Sigmoid colon (tissue), 7 donors: ENCODE measurements around the gene FMOD. TPM values are rescaled to one million over a fixed set of nuclear protein-coding genes. Genes with fewer than 3 reads are reported as not detected.
A peak's percentile ranks its signal among the peaks of the same experiment; 100 is the strongest.

Source experiments
- DNase-seq: peaks from one replicate; pipeline ENCODE4 v3.0.0-alpha.2; 2019
- H3K27ac ChIP-seq, 4 donors: fragments of 200-600 bp; sonication (generic); one replicate each; pipeline ENCODE4 v1.5.1; 2016 to 2019; ENCODE audit warnings: mild to moderate bottlenecking in 1 of 4
- H3K27me3 ChIP-seq, 3 donors: fragments of 200-600 bp; sonication (generic); one replicate each; pipeline ENCODE4 v1.5.1; 2019; ENCODE audit warnings: mild to moderate bottlenecking in 1 of 3
- H3K36me3 ChIP-seq, 4 donors: fragments of 200-600 bp; sonication (generic); one replicate each; pipeline ENCODE4 v1.5.1; 2016 to 2019
- H3K4me1 ChIP-seq, 4 donors: fragments of 200-600 bp; sonication (generic); one replicate each; pipeline ENCODE4 v1.5.1; 2017 to 2019
- H3K4me3 ChIP-seq, 4 donors: fragments of 200-600 bp; sonication (generic); one replicate each; pipeline ENCODE4 v1.5.1; 2017 to 2019; ENCODE audit warnings: mild to moderate bottlenecking in 2 of 4, moderate library complexity in 1 of 4
- H3K9me3 ChIP-seq, 4 donors: fragments of 200-600 bp in 3 of 4; sonication (generic) in 3 of 4; one replicate each; pipeline versions ENCODE4 v1.5.1 to v1.6.1; 2013 to 2019
- EP300 ChIP-seq, 4 donors: sonication (generic); formaldehyde crosslinking; IDR thresholded peaks; one replicate each; pipeline ENCODE4 v1.6.1; 2017; ENCODE audit warnings: antibody characterized with exemption in 4 of 4
- POLR2A ChIP-seq, 2 donors: fragments of 450-650 bp; IDR thresholded peaks; one replicate each; pipeline ENCODE4 v1.6.1; 2016; ENCODE audit warnings: antibody characterized with exemption in 2 of 2, mild to moderate bottlenecking in 2 of 2, moderate library complexity in 2 of 2
- POLR2AphosphoS5 ChIP-seq, 4 donors: sonication (generic); formaldehyde crosslinking; IDR thresholded peaks; one replicate each; pipeline ENCODE4 v1.6.1; 2017; ENCODE audit warnings: antibody characterized with exemption in 4 of 4
- WGBS, 2 donors: extraction: QIAGEN DNeasy Blood & Tissue Kit; methylation state at CpG; one replicate each; pipeline ENCODE4 v1.1.7; 2013; 5-methylcytosine and 5-hydroxymethylcytosine counted together
- intact Hi-C: fragments of 100-400 bp; cut with DNase I; formaldehyde crosslinking; loops from one replicate; pipeline ENCODE4 v1.15.1; 2023
- polyA plus RNA-seq, 3 donors: library from polyadenylated mRNA; stranded (reverse); fragments of 200-250 nt; gene quantifications; one replicate each; pipeline ENCODE4 v1.2.3, GENCODE V29; 2013
- total RNA-seq, 4 donors: library from RNA; depleted of rRNA; stranded (reverse); fragments of >200 nt; gene quantifications; one replicate each; pipeline ENCODE4 v1.1.0, GENCODE V29; 2016
- TF ChIP-seq, protein P1 (sequence below), 4 experiments: fragments of 450-650 bp in 3 of 4; fragments of 200-600 bp in 1 of 4; IDR thresholded peaks; one replicate each; pipeline ENCODE4 v1.5.1; 2016 to 2019; ENCODE audit warnings: antibody characterized with exemption in 4 of 4, mild to moderate bottlenecking in 3 of 4, moderate library complexity in 2 of 4
- donor health status: healthy with polysubstance abuse.
- donor health status: Bipolar disorder and iron deficiency.
- donor health status: healthy.

FMOD gene
- total and polyA plus RNA-seq, 7 donors = 9.5 to 64.5 (median 32.9) TPM

DNA sequence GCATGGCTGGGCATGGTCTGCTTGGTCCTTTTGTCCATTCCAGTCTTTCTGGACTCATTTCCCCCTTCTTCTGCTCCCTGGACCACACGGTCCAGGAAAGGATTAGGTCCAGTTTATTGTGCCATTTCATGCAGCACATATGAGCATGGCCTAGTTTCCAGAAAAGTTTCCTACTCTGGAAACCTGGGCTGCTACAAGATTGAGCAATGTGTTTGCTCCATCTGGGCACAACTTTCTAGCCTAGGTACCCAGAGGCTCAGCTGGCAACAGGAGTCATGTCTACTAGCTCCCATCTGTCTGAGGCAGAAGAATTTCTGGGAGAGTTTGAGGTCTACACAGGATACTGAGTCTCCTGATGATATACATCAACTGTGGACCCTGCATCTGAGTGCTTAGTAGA lies 14.8 kb downstream of the FMOD start:
- intact Hi-C loops = no loop called here
- 42 to 71% methylated on average over 1 of the region's 1 CpG for WGBS, 2 donors
- DNase-seq = no peak
- Histone ChIP-seq H3K4me3 (no peak overlapping the region), H3K36me3 (no peaks in the 10 kb centered on the region), H3K9me3 (no peaks in the 10 kb centered on the region), H3K27me3 (no peaks in the 10 kb centered on the region), H3K4me1 (peaks cover 0 to 4% (median 2%) of the 10 kb centered on the region in 4 donors), H3K27ac (peak overlapping the region in 1 of 4 donors; percentile 30)
- TF ChIP-seq POLR2A (IDR thresholded peaks at IDR 0.05) (no peak), POLR2AphosphoS5 (IDR thresholded peaks at IDR 0.05) (no peak), EP300 (IDR thresholded peaks at IDR 0.05) (no peak)
- TF ChIP-seq, protein P1, sequence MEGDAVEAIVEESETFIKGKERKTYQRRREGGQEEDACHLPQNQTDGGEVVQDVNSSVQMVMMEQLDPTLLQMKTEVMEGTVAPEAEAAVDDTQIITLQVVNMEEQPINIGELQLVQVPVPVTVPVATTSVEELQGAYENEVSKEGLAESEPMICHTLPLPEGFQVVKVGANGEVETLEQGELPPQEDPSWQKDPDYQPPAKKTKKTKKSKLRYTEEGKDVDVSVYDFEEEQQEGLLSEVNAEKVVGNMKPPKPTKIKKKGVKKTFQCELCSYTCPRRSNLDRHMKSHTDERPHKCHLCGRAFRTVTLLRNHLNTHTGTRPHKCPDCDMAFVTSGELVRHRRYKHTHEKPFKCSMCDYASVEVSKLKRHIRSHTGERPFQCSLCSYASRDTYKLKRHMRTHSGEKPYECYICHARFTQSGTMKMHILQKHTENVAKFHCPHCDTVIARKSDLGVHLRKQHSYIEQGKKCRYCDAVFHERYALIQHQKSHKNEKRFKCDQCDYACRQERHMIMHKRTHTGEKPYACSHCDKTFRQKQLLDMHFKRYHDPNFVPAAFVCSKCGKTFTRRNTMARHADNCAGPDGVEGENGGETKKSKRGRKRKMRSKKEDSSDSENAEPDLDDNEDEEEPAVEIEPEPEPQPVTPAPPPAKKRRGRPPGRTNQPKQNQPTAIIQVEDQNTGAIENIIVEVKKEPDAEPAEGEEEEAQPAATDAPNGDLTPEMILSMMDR (IDR thresholded peaks at IDR 0.05) = no peak

GRCh38 chr1:203335503-203335902 lies 15.4 kb downstream of the FMOD start:
- Histone ChIP-seq H3K9me3 (no peaks in the 10 kb centered on the region), H3K27me3 (no peaks in the 10 kb centered on the region), H3K36me3 (no peaks in the 10 kb centered on the region), H3K4me1 (peaks cover 0 to 4% (median 1%) of the 10 kb centered on the region in 4 donors), H3K4me3 (no peak overlapping the region), H3K27ac (peak overlapping the region in 1 of 4 donors; percentile 30)
- WGBS, 2 donors = 81 to 93% methylated on average over 4 of the region's 4 CpGs
- TF ChIP-seq, protein P1 (IDR thresholded peaks at IDR 0.05) = no peak
- TF ChIP-seq POLR2AphosphoS5 (IDR thresholded peaks at IDR 0.05) = no peak
- intact Hi-C loops = no loop called here
- DNase-seq = no peak

- Histone ChIP-seq H3K9me3 (no peaks in the 10 kb centered on the region), H3K4me3 (no peak overlapping the region), H3K27me3 (no peaks in the 10 kb centered on the region), H3K36me3 (no peaks in the 10 kb centered on the region), H3K4me1 (peaks cover 0 to 17% (median 14%) of the 10 kb centered on the region in 4 donors), H3K27ac (no peak overlapping the region)
- no peak for DNase-seq
- intact Hi-C loops = no loop called here
- TF ChIP-seq EP300 (IDR thresholded peaks at IDR 0.05) (no peak), POLR2A (IDR thresholded peaks at IDR 0.05) (no peak), POLR2AphosphoS5 (IDR thresholded peaks at IDR 0.05) (no peak)
- TF ChIP-seq, protein P1 (IDR thresholded peaks at IDR 0.05) = no peak
- 80 to 82% methylated on average over 1 of the region's 1 CpG for WGBS, 2 donors
These were observed 19.7 kb downstream of the FMOD start for GRCh38 chr1:203331224-203331623.

GRCh38 chr1:203328714-203329122 lies 22.2 kb downstream of the FMOD start:
- H3K4me1 ChIP-seq = peaks cover 0 to 35% (median 32%) of the 10 kb centered on the region in 4 donors
- TF ChIP-seq POLR2AphosphoS5 (IDR thresholded peaks at IDR 0.05) (no peak), EP300 (IDR thresholded peaks at IDR 0.05) (no peak), POLR2A (IDR thresholded peaks at IDR 0.05) (no peak)
- TF ChIP-seq, protein P1 (IDR thresholded peaks at IDR 0.05) = peak in 1 of 4 experiments; percentile 20
- no peaks in the 10 kb centered on the region for H3K27me3 ChIP-seq
- peak overlapping the region in 3 of 4 donors; percentile 87 to 95 (median 94) for H3K27ac ChIP-seq
- H3K9me3 ChIP-seq = no peaks in the 10 kb centered on the region
- no peaks in the 10 kb centered on the region for H3K36me3 ChIP-seq
- intact Hi-C loops = no loop called here
- H3K4me3 ChIP-seq = no peak overlapping the region
- DNase-seq = no peak
- 24 to 76% methylated on average over 7 of the region's 7 CpGs for WGBS, 2 donors
